ENCODE measurements around the gene TREML2. TPM values are rescaled to one million over a fixed set of nuclear protein-coding genes. Genes with fewer than 3 reads are reported as not detected.

Gene TREML2
- total RNA-seq, 2 donors from 2014 or later, result 2.0 to 11.0 TPM

Other genes with a start within 250 kb of the TREML2 start
- 1 to 10 TPM; 2.8 to 5.1 TPM for gene UNC5CL, start 161.9 kb downstream of the TREML2 start, total RNA-seq
- gene TSPO2, start 158.7 kb downstream of the TREML2 start, total RNA-seq, result not detected
- not detected for gene APOBEC2, start 147.9 kb downstream of the TREML2 start, total RNA-seq
- 10 to 100 TPM; 39.9 to 52.6 TPM for gene OARD1, start 128.8 kb downstream of the TREML2 start, total RNA-seq
- gene NFYA, start 128.2 kb downstream of the TREML2 start, total RNA-seq, result 10 to 100 TPM; 27.3 to 31.7 TPM
- gene TREML1, start 46.8 kb downstream of the TREML2 start, total RNA-seq, result not detected
- gene TREM2, start 38.0 kb downstream of the TREML2 start, total RNA-seq, result not detected
- not detected for gene TREML4, start 27.2 kb upstream of the TREML2 start, total RNA-seq
- 1 to 10 TPM in 1 of 2 donors, not detected in 1; 6.1 TPM for gene TREM1, start 85.5 kb upstream of the TREML2 start, total RNA-seq
- gene NCR2, start 134.5 kb upstream of the TREML2 start, total RNA-seq, result not detected